Measurements from ENCODE around the gene SLC9C1. TPM values are rescaled to one million over a fixed set of nuclear protein-coding genes. Genes with fewer than 3 reads are reported as not detected.
"Not testable (repeated sequence)": the region's sequence is repeated elsewhere in the genome, so short reads cannot be mapped to it uniquely, and the experiment has no call there.

Gene SLC9C1
- total RNA-seq, 1 experiment from 2014 or later: not detected

DNA sequence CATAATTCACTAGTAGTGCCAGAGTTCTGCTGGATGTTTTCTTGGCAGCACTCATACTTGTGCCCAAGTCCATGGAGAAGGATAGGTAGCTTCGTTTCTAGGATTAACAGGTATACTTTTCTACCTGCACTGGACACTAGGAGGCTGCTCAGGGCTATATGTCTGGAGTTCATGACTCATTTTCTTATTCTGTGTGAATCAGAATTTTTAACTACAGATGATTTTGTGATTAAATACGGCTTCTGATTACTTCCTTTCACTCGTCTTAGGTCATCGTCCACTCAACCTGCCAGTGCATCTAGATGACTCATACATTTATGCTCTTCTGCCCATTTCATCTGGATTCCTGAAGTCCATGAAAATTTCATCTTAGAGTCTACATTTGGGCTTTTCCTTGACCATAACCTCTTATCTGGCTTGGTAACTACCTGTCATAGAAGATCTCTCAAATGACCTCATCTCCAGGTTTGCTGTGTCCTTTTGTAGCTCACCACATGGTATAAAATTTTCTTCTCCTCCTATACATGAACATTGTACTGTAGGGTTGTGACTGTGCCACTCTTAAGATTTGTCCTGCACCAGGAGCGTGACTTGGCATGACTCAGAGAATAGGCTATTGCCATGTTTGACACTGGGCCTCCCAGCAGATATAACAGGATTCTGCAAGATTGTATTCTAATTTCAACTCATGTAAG is 94.2 kb downstream of the SLC9C1 start:
- Histone ChIP-seq H3K27ac (no peak overlapping the region), H3K9me3 (replicated peaks) (no peaks in the 10 kb centered on the region), H3K36me3 (no peaks in the 10 kb centered on the region), H3K27me3 (replicated peaks) (no peaks in the 10 kb centered on the region), H3K4me3 (no peak overlapping the region), H3K4me1 (replicated peaks) (no peaks in the 10 kb centered on the region)
- DNase-seq (ENCODE audit: low read depth in 1 of 2, low spot score in 2 of 2): peak in 1 of 2 experiments; percentile 1

DNA sequence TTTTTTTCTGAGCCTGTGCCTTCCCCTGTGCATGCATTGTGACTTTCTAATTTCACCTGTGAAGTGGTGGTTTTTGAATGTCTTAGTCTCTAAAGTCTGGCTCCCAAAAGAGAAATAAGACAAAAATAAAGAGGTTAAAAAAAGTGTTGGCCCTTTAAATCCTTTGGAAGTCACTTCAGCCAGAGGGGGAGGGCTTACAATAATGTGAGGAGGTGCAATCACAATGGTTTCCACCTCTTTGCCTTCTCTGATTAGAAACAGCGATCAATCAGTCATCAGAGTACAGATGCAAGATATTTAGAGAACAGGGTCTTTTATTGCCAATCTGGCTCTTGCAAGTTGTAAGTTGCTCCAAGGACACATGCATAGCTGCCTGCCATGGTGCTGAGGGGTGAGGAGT is 96.9 kb downstream of the SLC9C1 start:
- DNase-seq (ENCODE audit: low read depth in 1 of 2, low spot score in 2 of 2): no peak
- H3K9me3 ChIP-seq (replicated peaks): no peaks in the 10 kb centered on the region
- no peaks in the 10 kb centered on the region for H3K36me3 ChIP-seq
- no peak overlapping the region for H3K4me3 ChIP-seq
- H3K27me3 ChIP-seq (replicated peaks): no peaks in the 10 kb centered on the region
- no peak overlapping the region for H3K27ac ChIP-seq
- H3K4me1 ChIP-seq (replicated peaks): no peaks in the 10 kb centered on the region

DNA sequence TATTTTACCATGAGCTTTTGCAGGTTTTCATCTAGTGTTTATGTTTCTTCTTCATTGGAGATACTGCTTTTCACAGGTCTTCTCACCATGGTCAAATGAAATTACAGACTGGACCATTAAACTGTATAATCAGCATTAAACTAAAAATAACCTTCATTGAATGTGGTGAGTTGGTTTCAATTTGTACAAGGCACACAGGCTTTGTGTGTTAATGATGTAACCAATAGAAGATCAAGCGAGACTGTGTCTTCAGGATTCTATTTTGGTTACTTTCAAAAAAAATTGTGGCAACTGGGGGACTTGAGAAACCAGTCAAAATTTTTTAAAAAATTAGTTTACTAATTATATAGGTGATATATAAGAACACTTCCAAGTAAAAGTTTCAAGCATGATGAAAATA is 106.7 kb downstream of the SLC9C1 start:
- H3K4me3 ChIP-seq: no peak overlapping the region
- no peaks in the 10 kb centered on the region for H3K27me3 ChIP-seq (replicated peaks)
- no peak for DNase-seq (ENCODE audit: low read depth in 1 of 2, low spot score in 2 of 2)
- H3K36me3 ChIP-seq: no peaks in the 10 kb centered on the region
- H3K27ac ChIP-seq: no peak overlapping the region
- H3K9me3 ChIP-seq (replicated peaks): no peaks in the 10 kb centered on the region
- no peaks in the 10 kb centered on the region for H3K4me1 ChIP-seq (replicated peaks)

DNA sequence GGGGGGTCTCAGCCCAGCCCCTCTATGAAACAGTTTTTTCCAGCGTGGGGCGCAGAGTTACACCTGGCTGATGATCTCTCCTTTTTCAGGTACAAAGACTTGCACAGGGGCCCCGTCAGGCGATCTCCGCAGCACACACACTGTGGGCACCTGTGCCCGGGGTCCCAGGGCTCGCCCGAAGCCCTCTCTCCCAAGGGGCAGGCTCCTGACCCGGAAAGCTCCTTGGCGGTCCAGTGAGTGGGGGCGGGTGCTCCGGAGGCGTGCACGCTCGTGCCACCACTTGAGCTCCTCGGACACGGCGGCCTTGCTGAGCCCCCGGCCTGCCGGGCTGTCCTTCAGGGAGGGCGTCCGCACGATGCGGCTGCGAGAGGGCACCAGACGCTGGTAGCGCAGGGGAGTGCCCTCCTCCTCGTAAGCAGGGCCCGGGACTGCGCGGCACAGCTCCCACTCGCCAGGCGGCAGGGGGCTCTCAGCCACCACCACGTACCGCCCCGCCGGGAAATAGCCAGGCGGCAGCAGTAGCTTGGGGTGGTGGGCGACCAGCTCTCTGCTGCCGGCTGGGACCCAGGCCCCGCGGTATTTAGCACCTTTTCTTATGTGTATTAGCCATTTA is 108.5 kb downstream of the SLC9C1 start:
- H3K36me3 ChIP-seq; H3K4me3 ChIP-seq; H3K9me3 ChIP-seq (replicated peaks); DNase-seq (ENCODE audit: low read depth in 1 of 2, low spot score in 2 of 2); H3K27me3 ChIP-seq (replicated peaks); H3K4me1 ChIP-seq (replicated peaks); H3K27ac ChIP-seq: not testable (repeated sequence)

DNA sequence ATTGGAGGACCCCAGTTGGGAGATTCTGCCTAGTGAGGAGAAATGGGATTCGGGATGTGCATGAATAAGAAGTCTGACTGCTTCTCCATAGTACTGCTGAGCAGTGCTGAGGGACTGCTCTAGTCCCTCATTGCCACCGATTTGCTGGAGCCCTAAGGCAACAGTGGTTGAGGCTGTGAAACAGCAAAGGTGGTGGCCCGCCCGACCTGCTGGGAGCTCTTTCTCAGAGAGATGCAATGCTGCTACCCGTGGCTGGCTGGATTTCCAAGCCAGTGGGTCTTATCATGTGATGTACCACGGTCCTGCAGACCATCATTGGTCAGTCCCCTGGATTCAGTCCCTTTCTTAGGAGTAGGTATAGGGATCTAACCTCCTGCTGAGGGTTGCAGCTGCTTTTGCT is 118.4 kb downstream of the SLC9C1 start:
- Histone ChIP-seq H3K27ac (no peak overlapping the region), H3K4me1 (replicated peaks) (no peaks in the 10 kb centered on the region), H3K27me3 (replicated peaks) (no peaks in the 10 kb centered on the region), H3K9me3 (replicated peaks) (no peaks in the 10 kb centered on the region), H3K4me3 (no peak overlapping the region), H3K36me3 (no peaks in the 10 kb centered on the region; the same call in 1 of the 2 replicates)
- no peak for DNase-seq (ENCODE audit: low read depth in 1 of 2, low spot score in 2 of 2)

DNA sequence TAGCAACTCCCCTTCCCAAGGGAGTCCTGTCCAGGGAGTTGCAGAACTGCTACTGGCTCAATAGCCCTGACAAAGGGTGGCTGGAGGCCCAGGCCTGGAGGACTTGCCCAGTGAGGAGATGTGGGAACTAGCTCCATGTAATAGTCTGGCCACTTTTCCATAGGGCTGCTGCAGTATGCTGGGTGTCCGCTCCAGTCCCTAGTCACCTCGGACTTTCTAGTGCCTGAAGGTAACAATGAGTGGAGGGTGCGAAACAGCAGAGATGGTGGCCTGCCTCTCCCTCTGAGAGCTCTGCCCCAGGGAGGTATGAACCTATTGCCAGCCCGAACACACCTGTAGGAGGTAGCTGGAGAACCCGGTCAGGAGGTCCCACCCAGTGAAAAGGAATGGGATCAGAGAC is 119.0 kb downstream of the SLC9C1 start:
- DNase-seq (ENCODE audit: low read depth in 1 of 2, low spot score in 2 of 2): no peak
- no peaks in the 10 kb centered on the region for H3K27me3 ChIP-seq (replicated peaks)
- H3K4me3 ChIP-seq: no peak overlapping the region
- no peaks in the 10 kb centered on the region for H3K4me1 ChIP-seq (replicated peaks)
- H3K27ac ChIP-seq: no peak overlapping the region
- H3K9me3 ChIP-seq (replicated peaks): no peaks in the 10 kb centered on the region
- no peaks in the 10 kb centered on the region; the same call in 1 of the 2 replicates for H3K36me3 ChIP-seq

DNA sequence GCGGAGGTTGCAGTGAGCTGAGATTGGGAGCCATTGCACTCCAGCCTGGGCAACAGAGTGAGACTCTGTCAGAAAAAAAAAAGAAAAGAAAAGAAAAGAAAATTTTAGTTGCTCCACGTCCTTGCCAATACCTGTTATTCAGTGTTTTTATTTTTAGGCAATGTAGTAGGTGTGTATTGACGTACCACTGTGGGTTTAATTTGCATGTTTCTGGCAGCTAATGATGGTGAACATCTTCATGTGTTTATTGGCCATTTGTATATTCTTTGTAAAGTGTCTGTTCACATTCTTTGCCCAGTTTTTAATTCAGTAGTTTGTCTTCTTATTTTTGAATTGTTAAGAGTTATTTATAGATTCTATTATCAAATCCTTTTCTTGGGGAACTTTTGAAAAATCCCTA is 122.9 kb downstream of the SLC9C1 start:
- H3K36me3 ChIP-seq: no peaks in the 10 kb centered on the region; the same call in 1 of the 2 replicates
- no peak overlapping the region for H3K27ac ChIP-seq
- no peak for DNase-seq (ENCODE audit: low read depth in 1 of 2, low spot score in 2 of 2)
- H3K9me3 ChIP-seq (replicated peaks): no peaks in the 10 kb centered on the region
- H3K4me1 ChIP-seq (replicated peaks): no peaks in the 10 kb centered on the region
- H3K27me3 ChIP-seq (replicated peaks): no peaks in the 10 kb centered on the region
- H3K4me3 ChIP-seq: no peak overlapping the region

DNA sequence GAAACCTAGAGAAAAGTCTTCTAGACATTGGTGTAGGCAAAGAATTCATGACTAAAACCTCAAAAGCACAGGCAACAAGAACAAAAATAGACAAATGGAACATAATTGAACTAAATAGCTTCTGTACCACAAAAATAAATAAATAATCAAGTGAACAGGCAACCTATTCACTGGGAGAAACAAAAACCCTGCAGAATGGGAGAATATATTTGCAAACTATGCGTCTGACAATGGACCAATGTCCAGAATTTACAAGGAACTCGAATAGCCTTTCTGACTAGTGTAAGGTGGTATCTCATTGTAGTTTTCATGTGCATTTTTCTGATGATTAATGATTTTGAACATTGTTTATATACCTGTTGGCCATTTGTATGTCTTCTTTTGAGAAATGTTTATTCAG is 124.0 kb downstream of the SLC9C1 start:
- DNase-seq (ENCODE audit: low read depth in 1 of 2, low spot score in 2 of 2): peak in 1 of 2 experiments; percentile 3
- Histone ChIP-seq H3K27ac (no peak overlapping the region), H3K4me3 (no peak overlapping the region), H3K36me3 (no peaks in the 10 kb centered on the region; the same call in 1 of the 2 replicates), H3K4me1 (replicated peaks) (no peaks in the 10 kb centered on the region), H3K9me3 (replicated peaks) (no peaks in the 10 kb centered on the region), H3K27me3 (replicated peaks) (no peaks in the 10 kb centered on the region)

DNA sequence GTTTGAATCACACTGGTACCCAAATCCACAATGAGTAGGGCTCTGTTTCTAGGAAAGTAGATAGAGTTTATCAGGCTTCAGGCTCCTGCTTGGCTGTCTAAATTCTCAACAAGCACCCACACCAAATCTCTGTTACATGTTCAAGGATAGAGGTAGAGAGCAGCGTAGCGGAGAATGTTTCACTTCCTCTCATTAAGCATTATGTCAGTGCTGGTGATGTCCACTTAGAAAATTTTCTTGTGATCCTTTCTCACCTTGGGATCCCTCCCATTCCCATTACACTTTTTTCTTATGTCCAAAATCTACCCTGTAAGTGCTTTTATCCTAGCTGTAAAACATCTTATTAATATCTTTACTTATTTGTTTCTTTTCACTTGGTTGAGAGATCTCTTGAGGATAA is 126.3 kb downstream of the SLC9C1 start:
- H3K4me3 ChIP-seq: no peak overlapping the region
- no peaks in the 10 kb centered on the region for H3K27me3 ChIP-seq (replicated peaks)
- H3K9me3 ChIP-seq (replicated peaks): no peaks in the 10 kb centered on the region

DNA sequence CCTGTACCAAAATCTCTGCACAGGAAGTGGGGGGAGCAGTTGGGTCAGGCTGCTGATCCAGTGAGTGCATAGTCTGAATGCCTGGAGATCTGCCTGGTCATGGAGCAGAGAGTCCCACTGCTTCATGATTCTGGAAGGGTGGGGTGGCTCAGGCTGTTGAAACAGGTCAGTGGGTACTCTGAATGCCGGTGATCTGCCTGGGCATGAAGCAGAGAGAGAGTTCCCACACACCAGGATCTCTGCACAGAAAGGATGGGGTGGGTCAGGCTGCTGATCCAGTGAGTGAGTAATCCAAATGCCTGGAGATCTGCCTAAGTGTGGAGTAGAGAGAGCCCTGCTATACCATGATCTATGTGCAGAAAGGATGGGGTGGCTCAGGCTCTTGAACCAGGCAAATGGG is 144.9 kb downstream of the SLC9C1 start:
- no peak overlapping the region for H3K27ac ChIP-seq
- DNase-seq (ENCODE audit: low read depth in 1 of 2, low spot score in 2 of 2): no peak
- H3K36me3 ChIP-seq: no peaks in the 10 kb centered on the region
- H3K9me3 ChIP-seq (replicated peaks): peaks cover 5% of the 10 kb centered on the region; the same call in 1 of the 2 replicates
- no peak overlapping the region for H3K4me3 ChIP-seq
- no peaks in the 10 kb centered on the region for H3K27me3 ChIP-seq (replicated peaks)
- H3K4me1 ChIP-seq (replicated peaks): no peaks in the 10 kb centered on the region

More for the DNA sequence above, 126.3 kb downstream of the SLC9C1 start:
- no peaks in the 10 kb centered on the region for H3K4me1 ChIP-seq (replicated peaks)
- DNase-seq (ENCODE audit: low read depth in 1 of 2, low spot score in 2 of 2): no peak
- no peak overlapping the region for H3K27ac ChIP-seq
- H3K36me3 ChIP-seq: no peaks in the 10 kb centered on the region

DNA sequence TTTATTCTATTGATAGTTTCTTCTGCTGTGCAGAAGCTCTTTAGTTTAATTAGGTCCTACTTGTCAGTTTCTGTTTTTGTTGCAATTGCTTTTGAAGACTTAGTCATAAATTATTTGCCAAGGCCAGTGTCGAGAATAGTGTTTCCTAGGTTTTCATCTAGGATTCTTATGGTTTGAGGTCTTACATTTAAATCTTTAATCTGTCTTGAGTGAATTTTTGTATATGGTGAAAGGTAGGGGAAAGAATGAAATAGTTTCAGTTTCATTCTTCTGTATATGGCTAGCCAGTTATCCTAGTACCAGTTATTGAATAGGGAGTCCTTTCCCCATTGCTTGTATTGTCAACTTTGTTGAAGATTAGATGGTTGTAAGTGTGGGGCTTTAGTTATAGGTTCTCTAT is 150.3 kb downstream of the SLC9C1 start:
- Histone ChIP-seq H3K27ac (no peak overlapping the region), H3K9me3 (replicated peaks) (peaks cover 1% of the 10 kb centered on the region; the same call in 1 of the 2 replicates), H3K27me3 (replicated peaks) (no peaks in the 10 kb centered on the region), H3K4me3 (no peak overlapping the region), H3K4me1 (replicated peaks) (no peaks in the 10 kb centered on the region), H3K36me3 (no peaks in the 10 kb centered on the region)
- no peak for DNase-seq (ENCODE audit: low read depth in 1 of 2, low spot score in 2 of 2)

DNA sequence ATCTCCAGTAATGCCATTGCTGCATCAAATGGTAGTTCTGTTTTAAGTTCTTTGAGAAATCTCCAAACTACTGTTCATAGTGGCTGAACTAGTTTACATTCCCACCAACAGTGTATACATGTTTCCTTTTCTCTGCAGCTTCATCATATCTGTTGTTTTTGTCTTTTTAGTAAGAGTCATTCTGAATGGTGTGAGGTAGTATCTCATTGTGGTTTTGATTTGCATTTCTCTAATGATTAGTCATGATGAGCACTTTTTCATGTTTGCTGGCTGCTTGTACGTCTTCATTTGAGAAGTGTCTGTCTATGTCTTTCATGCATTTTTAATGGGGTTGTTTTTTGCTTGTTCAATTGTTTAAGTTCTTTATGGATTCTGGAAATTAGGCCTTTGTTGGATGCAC is 150.8 kb downstream of the SLC9C1 start:
- Histone ChIP-seq H3K36me3 (no peaks in the 10 kb centered on the region), H3K27ac (no peak overlapping the region)
- DNase-seq (ENCODE audit: low read depth in 1 of 2, low spot score in 2 of 2): no peak

DNA sequence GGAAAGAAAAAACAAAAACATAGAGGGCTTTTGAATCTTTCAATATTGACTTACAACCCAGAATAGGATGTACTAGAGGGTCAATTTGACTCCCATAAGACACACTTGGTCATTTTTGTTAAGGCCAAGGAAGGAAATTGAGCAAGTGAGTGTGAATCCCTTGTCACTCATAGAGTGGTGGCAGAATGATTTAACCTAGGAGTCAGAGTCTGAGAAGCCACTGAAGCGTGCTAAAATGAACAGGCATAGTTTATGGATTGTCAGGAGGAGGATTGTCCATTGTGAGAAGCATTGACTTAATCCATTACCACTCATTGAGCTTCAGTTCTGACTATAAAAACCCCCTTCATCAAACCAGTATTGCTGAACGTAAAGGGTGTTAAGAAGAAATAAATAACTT is 152.7 kb downstream of the SLC9C1 start:
- Histone ChIP-seq H3K4me1 (replicated peaks) (no peaks in the 10 kb centered on the region), H3K4me3 (no peak overlapping the region), H3K36me3 (no peaks in the 10 kb centered on the region), H3K27ac (no peak overlapping the region), H3K27me3 (replicated peaks) (no peaks in the 10 kb centered on the region), H3K9me3 (replicated peaks) (no peaks in the 10 kb centered on the region; the same call in 1 of the 2 replicates)
- DNase-seq (ENCODE audit: low read depth in 1 of 2, low spot score in 2 of 2): no peak

More for the DNA sequence above, 150.8 kb downstream of the SLC9C1 start:
- Histone ChIP-seq H3K27me3 (replicated peaks) (no peaks in the 10 kb centered on the region), H3K9me3 (replicated peaks) (no peaks in the 10 kb centered on the region; the same call in 1 of the 2 replicates), H3K4me3 (no peak overlapping the region), H3K4me1 (replicated peaks) (no peaks in the 10 kb centered on the region)

DNA sequence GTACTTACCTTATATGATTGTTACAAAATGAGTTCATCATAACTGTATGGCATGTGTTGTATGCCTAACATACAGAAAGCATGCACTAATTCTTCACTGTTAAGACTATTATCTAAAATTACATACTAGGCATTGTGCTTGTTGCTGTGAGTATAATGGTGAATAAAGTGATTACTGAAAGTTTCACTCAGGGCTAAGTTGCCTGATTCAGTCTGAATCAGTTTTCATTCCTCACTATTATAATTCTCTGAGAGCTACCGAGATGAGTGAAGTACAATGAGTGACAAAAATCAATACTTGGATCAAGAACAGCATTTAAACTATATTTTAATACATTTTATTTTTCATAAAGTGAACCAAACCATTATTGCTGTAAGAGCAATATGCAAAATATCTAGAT is 153.4 kb downstream of the SLC9C1 start:
- H3K27ac ChIP-seq: no peak overlapping the region
- H3K36me3 ChIP-seq: no peaks in the 10 kb centered on the region
- DNase-seq (ENCODE audit: low read depth in 1 of 2, low spot score in 2 of 2): no peak
- H3K4me3 ChIP-seq: no peak overlapping the region
- no peaks in the 10 kb centered on the region for H3K27me3 ChIP-seq (replicated peaks)
- no peaks in the 10 kb centered on the region; the same call in 1 of the 2 replicates for H3K9me3 ChIP-seq (replicated peaks)
- no peaks in the 10 kb centered on the region for H3K4me1 ChIP-seq (replicated peaks)
